WTC11 (cell line): ENCODE results near the gene SPTLC3. TPM values are rescaled to one million over a fixed set of nuclear protein-coding genes. Genes with fewer than 3 reads are reported as not detected.

Experiments used
- ATAC-seq: fragments of 200-7000 bp; cut with Tn5 transposase; 2 replicates; pipeline ENCODE4 v1.10.0; 2021; ENCODE audit warnings: mild to moderate bottlenecking, moderate library complexity
- CTCF ChIA-PET: fragments of 300-600 bp; sonication (Branson Sonifier 250); formaldehyde crosslinking; loops from one replicate; lab custom pipeline; 2021; ENCODE audit warnings: antibody characterized with exemption; lab: Charles Lee
- POLR2A ChIA-PET: fragments of 350-600 bp; sonication (Branson Sonifier 250); formaldehyde crosslinking; loops from one replicate; lab custom pipeline; 2021; ENCODE audit warnings: antibody characterized with exemption; lab: Charles Lee
- DNase-seq: peaks from one replicate; pipeline ENCODE4 v3.0.0; 2021; ENCODE audit warnings: low spot score
- H3K27ac Mint-ChIP-seq: 2 replicates; pipeline ENCODE4 v1.8.0; 2021; ENCODE audit warnings: mixed read lengths
- H3K27me3 Mint-ChIP-seq: 2 replicates; pipeline ENCODE4 v1.8.0; 2021; ENCODE audit warnings: low read depth, mild to moderate bottlenecking, moderate library complexity, mixed read lengths
- H3K36me3 Mint-ChIP-seq: 2 replicates; pipeline ENCODE4 v1.8.0; 2021; ENCODE audit warnings: mixed read lengths
- H3K4me1 Mint-ChIP-seq: 2 replicates; pipeline ENCODE4 v1.8.0; 2022; ENCODE audit warnings: mixed read lengths
- H3K4me3 Mint-ChIP-seq: 2 replicates; pipeline ENCODE4 v1.8.0; 2021; ENCODE audit warnings: mild to moderate bottlenecking, moderate library complexity, mixed read lengths
- H3K9me3 Mint-ChIP-seq: 2 replicates; pipeline ENCODE4 v1.8.0; 2021; ENCODE audit warnings: mixed read lengths
- CREB1 ChIP-seq: sonication (generic); formaldehyde crosslinking; IDR thresholded peaks from 2 replicates; pipeline ENCODE4 v1.8.0; 2023; ENCODE audit warnings: mild to moderate bottlenecking, missing genetic modification reagents
- EMX1 ChIP-seq: fragments of 250-450 bp; sonication (Bioruptor Pico); IDR thresholded peaks from 2 replicates; pipeline ENCODE4 v1.8.0; 2021; ENCODE audit warnings: mild to moderate bottlenecking
- FOXP1 ChIP-seq: sonication (generic); formaldehyde crosslinking; IDR thresholded peaks from 2 replicates; pipeline ENCODE4 v1.8.0; 2022; ENCODE audit warnings: missing genetic modification reagents, mild to moderate bottlenecking, moderate library complexity, borderline replicate concordance
- HMGA2 ChIP-seq: fragments of 250-450 bp; sonication (Bioruptor Pico); IDR thresholded peaks from 2 replicates; pipeline ENCODE4 v1.4.0; 2021; ENCODE audit warnings: mild to moderate bottlenecking, moderate library complexity
- JUN ChIP-seq: sonication (generic); formaldehyde crosslinking; IDR thresholded peaks from 2 replicates; pipeline ENCODE4 v1.8.0; 2023; ENCODE audit warnings: mild to moderate bottlenecking, missing genetic modification reagents
- RELA ChIP-seq: sonication (generic); formaldehyde crosslinking; IDR thresholded peaks from 2 replicates; pipeline ENCODE4 v1.8.1; 2022; ENCODE audit warnings: missing genetic modification reagents, mild to moderate bottlenecking, borderline replicate concordance
- ZNF219 ChIP-seq: sonication (generic); formaldehyde crosslinking; IDR thresholded peaks from 2 replicates; pipeline ENCODE4 v1.8.0; 2023; ENCODE audit warnings: missing genetic modification reagents, mild to moderate bottlenecking, borderline replicate concordance
- total RNA-seq: library from RNA; stranded (reverse); gene quantifications from 3 replicates; pipeline ENCODE4 v1.2.3, GENCODE V29; 2021
- TF ChIP-seq, protein P1 (sequence below): sonication (generic); formaldehyde crosslinking; IDR thresholded peaks from 2 replicates; pipeline ENCODE4 v1.8.1; 2022; ENCODE audit warnings: low read depth, mild to moderate bottlenecking, moderate library complexity, missing genetic modification reagents, borderline replicate concordance
- TF ChIP-seq, protein P2 (sequence below): sonication (generic); formaldehyde crosslinking; IDR thresholded peaks from 2 replicates; pipeline ENCODE4 v1.8.0; 2023; ENCODE audit warnings: mild to moderate bottlenecking, missing genetic modification reagents
- TF ChIP-seq, protein P3 (sequence below): sonication (generic); formaldehyde crosslinking; IDR thresholded peaks from 2 replicates; pipeline ENCODE4 v1.8.1; 2022; ENCODE audit warnings: missing genetic modification reagents, borderline replicate concordance
- TF ChIP-seq, protein P4 (sequence below): sonication (generic); formaldehyde crosslinking; IDR thresholded peaks from 2 replicates; pipeline ENCODE4 v1.8.1; 2022; ENCODE audit warnings: mild to moderate bottlenecking, moderate library complexity, missing genetic modification reagents
- TF ChIP-seq, protein P5 (sequence below): fragments of 250-450 bp; sonication (Bioruptor Pico); IDR thresholded peaks from 2 replicates; pipeline ENCODE4 v1.9.0; 2021; ENCODE audit warnings: mild to moderate bottlenecking, borderline replicate concordance
- TF ChIP-seq, protein P6 (sequence below): fragments of 250-450 bp; sonication (Bioruptor Pico); IDR thresholded peaks from 2 replicates; pipeline ENCODE4 v1.8.0; 2021; ENCODE audit warnings: mild to moderate bottlenecking
- TF ChIP-seq, protein P7 (sequence below): sonication (generic); formaldehyde crosslinking; conservative IDR thresholded peaks from 2 replicates; pipeline ENCODE4 v1.8.1; 2023; ENCODE audit warnings: mild to moderate bottlenecking, low read depth, missing genetic modification reagents, moderate library complexity
- TF ChIP-seq, protein P8 (sequence below): sonication (generic); formaldehyde crosslinking; conservative IDR thresholded peaks from 2 replicates; pipeline ENCODE4 v1.8.1; 2022; ENCODE audit warnings: mild to moderate bottlenecking, missing genetic modification reagents
- TF ChIP-seq, protein P9 (sequence below): fragments of 250-450 bp; sonication (Bioruptor Pico); IDR thresholded peaks from 2 replicates; pipeline ENCODE4 v2.1.2; 2022; ENCODE audit warnings: mild to moderate bottlenecking, moderate library complexity

Gene SPTLC3
- total RNA-seq, 1 experiment from 2014 or later, result 0.13 TPM

DNA sequence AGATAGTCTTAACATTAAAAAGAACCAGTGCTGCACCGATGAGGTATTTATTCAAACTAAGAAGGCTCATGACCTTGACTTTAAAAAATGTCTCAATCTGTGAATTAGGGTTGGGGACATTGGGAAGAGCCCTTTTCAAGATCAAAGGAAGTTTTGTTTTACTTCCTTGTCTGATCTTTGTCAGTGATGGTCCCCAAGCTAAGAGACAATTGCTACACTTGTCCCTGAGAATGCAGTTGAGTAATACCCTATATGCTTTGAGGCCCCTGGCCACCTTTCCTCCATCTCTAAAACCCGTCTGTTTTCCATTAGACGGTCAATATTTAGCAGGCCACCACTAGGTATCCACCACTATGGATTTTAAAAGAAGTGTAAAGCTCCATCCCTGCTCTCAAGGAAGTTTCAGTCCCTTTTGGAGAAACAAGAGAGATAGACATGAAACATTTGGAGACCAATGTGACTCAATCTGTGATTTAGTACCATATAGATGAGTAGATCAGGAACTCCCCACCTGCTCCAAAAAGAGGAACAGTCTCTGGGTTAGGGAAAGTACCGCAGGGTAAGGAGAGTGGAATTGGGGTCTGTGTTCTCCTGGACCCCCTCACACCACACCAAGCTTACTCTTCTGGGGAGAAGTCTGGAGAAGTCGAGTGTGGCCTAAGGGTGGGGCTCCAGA is 113.2 kb downstream of the SPTLC3 start:
- H3K4me1 Mint-ChIP-seq, result peaks cover 7% of the 10 kb centered on the region; the same call in 1 of the 2 replicates
- ATAC-seq (no peak), DNase-seq (no peak)
- no peaks in the 10 kb centered on the region; the same call in 1 of the 2 replicates for H3K27me3 Mint-ChIP-seq
- no peaks in the 10 kb centered on the region for H3K9me3 Mint-ChIP-seq
- no peak overlapping the region for H3K4me3 Mint-ChIP-seq
- H3K27ac Mint-ChIP-seq, result no peak overlapping the region
- H3K36me3 Mint-ChIP-seq, result no peaks in the 10 kb centered on the region
- ChIA-PET CTCF (interaction anchor here (1.8 kb wide), 1 partner anchor 140 kb away, joined by 5 read pairs; no protein-coding TSS in a partner anchor), POLR2A (no interaction called here)
- TF ChIP-seq, protein P1, sequence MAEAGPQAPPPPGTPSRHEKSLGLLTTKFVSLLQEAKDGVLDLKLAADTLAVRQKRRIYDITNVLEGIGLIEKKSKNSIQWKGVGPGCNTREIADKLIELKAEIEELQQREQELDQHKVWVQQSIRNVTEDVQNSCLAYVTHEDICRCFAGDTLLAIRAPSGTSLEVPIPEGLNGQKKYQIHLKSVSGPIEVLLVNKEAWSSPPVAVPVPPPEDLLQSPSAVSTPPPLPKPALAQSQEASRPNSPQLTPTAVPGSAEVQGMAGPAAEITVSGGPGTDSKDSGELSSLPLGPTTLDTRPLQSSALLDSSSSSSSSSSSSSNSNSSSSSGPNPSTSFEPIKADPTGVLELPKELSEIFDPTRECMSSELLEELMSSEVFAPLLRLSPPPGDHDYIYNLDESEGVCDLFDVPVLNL (CRISPR knock-in tag), result no peak
- TF ChIP-seq FOXP1, result no peak
- TF ChIP-seq, protein P2, sequence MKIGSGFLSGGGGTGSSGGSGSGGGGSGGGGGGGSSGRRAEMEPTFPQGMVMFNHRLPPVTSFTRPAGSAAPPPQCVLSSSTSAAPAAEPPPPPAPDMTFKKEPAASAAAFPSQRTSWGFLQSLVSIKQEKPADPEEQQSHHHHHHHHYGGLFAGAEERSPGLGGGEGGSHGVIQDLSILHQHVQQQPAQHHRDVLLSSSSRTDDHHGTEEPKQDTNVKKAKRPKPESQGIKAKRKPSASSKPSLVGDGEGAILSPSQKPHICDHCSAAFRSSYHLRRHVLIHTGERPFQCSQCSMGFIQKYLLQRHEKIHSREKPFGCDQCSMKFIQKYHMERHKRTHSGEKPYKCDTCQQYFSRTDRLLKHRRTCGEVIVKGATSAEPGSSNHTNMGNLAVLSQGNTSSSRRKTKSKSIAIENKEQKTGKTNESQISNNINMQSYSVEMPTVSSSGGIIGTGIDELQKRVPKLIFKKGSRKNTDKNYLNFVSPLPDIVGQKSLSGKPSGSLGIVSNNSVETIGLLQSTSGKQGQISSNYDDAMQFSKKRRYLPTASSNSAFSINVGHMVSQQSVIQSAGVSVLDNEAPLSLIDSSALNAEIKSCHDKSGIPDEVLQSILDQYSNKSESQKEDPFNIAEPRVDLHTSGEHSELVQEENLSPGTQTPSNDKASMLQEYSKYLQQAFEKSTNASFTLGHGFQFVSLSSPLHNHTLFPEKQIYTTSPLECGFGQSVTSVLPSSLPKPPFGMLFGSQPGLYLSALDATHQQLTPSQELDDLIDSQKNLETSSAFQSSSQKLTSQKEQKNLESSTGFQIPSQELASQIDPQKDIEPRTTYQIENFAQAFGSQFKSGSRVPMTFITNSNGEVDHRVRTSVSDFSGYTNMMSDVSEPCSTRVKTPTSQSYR (CRISPR knock-in tag), result no peak
- TF ChIP-seq, protein P3, sequence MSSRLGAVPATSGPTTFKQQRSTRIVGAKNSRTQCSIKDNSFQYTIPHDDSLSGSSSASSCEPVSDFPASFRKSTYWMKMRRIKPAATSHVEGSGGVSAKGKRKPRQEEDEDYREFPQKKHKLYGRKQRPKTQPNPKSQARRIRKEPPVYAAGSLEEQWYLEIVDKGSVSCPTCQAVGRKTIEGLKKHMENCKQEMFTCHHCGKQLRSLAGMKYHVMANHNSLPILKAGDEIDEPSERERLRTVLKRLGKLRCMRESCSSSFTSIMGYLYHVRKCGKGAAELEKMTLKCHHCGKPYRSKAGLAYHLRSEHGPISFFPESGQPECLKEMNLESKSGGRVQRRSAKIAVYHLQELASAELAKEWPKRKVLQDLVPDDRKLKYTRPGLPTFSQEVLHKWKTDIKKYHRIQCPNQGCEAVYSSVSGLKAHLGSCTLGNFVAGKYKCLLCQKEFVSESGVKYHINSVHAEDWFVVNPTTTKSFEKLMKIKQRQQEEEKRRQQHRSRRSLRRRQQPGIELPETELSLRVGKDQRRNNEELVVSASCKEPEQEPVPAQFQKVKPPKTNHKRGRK (CRISPR knock-in tag), result no peak
- no peak for TF ChIP-seq EMX1 (CRISPR knock-in tag)
- TF ChIP-seq HMGA2 (CRISPR knock-in tag), result no peak
- no peak for TF ChIP-seq JUN (CRISPR knock-in tag)
- TF ChIP-seq, protein P4, sequence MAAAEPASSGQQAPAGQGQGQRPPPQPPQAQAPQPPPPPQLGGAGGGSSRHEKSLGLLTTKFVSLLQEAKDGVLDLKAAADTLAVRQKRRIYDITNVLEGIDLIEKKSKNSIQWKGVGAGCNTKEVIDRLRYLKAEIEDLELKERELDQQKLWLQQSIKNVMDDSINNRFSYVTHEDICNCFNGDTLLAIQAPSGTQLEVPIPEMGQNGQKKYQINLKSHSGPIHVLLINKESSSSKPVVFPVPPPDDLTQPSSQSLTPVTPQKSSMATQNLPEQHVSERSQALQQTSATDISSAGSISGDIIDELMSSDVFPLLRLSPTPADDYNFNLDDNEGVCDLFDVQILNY (CRISPR knock-in tag), result no peak
- TF ChIP-seq ZNF219 (CRISPR knock-in tag), result no peak
- TF ChIP-seq, protein P5, sequence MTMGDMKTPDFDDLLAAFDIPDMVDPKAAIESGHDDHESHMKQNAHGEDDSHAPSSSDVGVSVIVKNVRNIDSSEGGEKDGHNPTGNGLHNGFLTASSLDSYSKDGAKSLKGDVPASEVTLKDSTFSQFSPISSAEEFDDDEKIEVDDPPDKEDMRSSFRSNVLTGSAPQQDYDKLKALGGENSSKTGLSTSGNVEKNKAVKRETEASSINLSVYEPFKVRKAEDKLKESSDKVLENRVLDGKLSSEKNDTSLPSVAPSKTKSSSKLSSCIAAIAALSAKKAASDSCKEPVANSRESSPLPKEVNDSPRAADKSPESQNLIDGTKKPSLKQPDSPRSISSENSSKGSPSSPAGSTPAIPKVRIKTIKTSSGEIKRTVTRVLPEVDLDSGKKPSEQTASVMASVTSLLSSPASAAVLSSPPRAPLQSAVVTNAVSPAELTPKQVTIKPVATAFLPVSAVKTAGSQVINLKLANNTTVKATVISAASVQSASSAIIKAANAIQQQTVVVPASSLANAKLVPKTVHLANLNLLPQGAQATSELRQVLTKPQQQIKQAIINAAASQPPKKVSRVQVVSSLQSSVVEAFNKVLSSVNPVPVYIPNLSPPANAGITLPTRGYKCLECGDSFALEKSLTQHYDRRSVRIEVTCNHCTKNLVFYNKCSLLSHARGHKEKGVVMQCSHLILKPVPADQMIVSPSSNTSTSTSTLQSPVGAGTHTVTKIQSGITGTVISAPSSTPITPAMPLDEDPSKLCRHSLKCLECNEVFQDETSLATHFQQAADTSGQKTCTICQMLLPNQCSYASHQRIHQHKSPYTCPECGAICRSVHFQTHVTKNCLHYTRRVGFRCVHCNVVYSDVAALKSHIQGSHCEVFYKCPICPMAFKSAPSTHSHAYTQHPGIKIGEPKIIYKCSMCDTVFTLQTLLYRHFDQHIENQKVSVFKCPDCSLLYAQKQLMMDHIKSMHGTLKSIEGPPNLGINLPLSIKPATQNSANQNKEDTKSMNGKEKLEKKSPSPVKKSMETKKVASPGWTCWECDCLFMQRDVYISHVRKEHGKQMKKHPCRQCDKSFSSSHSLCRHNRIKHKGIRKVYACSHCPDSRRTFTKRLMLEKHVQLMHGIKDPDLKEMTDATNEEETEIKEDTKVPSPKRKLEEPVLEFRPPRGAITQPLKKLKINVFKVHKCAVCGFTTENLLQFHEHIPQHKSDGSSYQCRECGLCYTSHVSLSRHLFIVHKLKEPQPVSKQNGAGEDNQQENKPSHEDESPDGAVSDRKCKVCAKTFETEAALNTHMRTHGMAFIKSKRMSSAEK (CRISPR knock-in tag), result no peak
- TF ChIP-seq, protein P6, sequence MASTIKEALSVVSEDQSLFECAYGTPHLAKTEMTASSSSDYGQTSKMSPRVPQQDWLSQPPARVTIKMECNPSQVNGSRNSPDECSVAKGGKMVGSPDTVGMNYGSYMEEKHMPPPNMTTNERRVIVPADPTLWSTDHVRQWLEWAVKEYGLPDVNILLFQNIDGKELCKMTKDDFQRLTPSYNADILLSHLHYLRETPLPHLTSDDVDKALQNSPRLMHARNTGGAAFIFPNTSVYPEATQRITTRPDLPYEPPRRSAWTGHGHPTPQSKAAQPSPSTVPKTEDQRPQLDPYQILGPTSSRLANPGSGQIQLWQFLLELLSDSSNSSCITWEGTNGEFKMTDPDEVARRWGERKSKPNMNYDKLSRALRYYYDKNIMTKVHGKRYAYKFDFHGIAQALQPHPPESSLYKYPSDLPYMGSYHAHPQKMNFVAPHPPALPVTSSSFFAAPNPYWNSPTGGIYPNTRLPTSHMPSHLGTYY (CRISPR knock-in tag), result no peak
- TF ChIP-seq, protein P7, sequence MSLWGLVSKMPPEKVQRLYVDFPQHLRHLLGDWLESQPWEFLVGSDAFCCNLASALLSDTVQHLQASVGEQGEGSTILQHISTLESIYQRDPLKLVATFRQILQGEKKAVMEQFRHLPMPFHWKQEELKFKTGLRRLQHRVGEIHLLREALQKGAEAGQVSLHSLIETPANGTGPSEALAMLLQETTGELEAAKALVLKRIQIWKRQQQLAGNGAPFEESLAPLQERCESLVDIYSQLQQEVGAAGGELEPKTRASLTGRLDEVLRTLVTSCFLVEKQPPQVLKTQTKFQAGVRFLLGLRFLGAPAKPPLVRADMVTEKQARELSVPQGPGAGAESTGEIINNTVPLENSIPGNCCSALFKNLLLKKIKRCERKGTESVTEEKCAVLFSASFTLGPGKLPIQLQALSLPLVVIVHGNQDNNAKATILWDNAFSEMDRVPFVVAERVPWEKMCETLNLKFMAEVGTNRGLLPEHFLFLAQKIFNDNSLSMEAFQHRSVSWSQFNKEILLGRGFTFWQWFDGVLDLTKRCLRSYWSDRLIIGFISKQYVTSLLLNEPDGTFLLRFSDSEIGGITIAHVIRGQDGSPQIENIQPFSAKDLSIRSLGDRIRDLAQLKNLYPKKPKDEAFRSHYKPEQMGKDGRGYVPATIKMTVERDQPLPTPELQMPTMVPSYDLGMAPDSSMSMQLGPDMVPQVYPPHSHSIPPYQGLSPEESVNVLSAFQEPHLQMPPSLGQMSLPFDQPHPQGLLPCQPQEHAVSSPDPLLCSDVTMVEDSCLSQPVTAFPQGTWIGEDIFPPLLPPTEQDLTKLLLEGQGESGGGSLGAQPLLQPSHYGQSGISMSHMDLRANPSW (CRISPR knock-in tag), result no peak
- no peak for TF ChIP-seq RELA (CRISPR knock-in tag)
- TF ChIP-seq, protein P8, sequence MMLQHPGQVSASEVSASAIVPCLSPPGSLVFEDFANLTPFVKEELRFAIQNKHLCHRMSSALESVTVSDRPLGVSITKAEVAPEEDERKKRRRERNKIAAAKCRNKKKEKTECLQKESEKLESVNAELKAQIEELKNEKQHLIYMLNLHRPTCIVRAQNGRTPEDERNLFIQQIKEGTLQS (CRISPR knock-in tag), result no peak
- no peak for TF ChIP-seq CREB1 (CRISPR knock-in tag)
- TF ChIP-seq, protein P9, sequence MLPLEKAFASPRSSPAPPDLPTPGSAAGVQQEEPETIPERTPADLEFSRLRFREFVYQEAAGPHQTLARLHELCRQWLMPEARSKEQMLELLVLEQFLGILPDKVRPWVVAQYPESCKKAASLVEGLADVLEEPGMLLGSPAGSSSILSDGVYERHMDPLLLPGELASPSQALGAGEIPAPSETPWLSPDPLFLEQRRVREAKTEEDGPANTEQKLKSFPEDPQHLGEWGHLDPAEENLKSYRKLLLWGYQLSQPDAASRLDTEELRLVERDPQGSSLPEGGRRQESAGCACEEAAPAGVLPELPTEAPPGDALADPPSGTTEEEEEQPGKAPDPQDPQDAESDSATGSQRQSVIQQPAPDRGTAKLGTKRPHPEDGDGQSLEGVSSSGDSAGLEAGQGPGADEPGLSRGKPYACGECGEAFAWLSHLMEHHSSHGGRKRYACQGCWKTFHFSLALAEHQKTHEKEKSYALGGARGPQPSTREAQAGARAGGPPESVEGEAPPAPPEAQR, result no peak
